K562 (cell line): ENCODE results near the gene MSRB2. TPM values are rescaled to one million over a fixed set of nuclear protein-coding genes. Genes with fewer than 3 reads are reported as not detected.
"Not testable (repeated sequence)": the region's sequence is repeated elsewhere in the genome, so short reads cannot be mapped to it uniquely, and the experiment has no call there.

Source experiments
- ATAC-seq: fragments of 200-7000 bp; cut with Tn5 transposase; 3 replicates; pipeline ENCODE4 v1.9.1; 2020; ENCODE audit warnings: moderate library complexity
- BruUV-seq: library from RNA; stranded (reverse); fragments of 400-500 nt; replicated peaks from 2 replicates; lab custom pipeline; 2021; lab: Mats Ljungman, UMichigan
- CTCF ChIA-PET: fragments of 300-600 bp; formaldehyde crosslinking; extraction: SDS; loops from one replicate; lab custom pipeline; 2021; ENCODE audit warnings: low intra/inter-chr PET ratio; lab: Yijun Ruan, JAX
- POLR2A ChIA-PET: fragments of 300-600, 350-650 bp; sonication (Branson Sonifier 250); formaldehyde crosslinking; extraction: SDS; loops from one replicate; lab custom pipeline; 2021; ENCODE audit warnings: antibody characterized with exemption, inconsistent platforms; lab: Yijun Ruan, JAX
- DNase-seq, 4 experiments: peaks; one replicate each; pipeline versions ENCODE4 v3.0.0 to v3.0.0-alpha.2; 2011 to 2018; ENCODE audit warnings: low spot score in 3 of 4, mixed read lengths in 3 of 4; ENCODE audit errors: extremely low read depth in 1 of 4
- FAIRE-seq: peaks from 2 replicates; lab custom pipeline; 2011; peaks lifted over from hg19 to GRCh38; lab: Jason Lieb, UNC
- H2AFZ ChIP-seq: 2 replicates; pipeline ENCODE4 v1.6.0; 2011; ENCODE audit warnings: low read depth, low read length, control low read depth, inconsistent platforms
- H3K27ac ChIP-seq: fragments of 200-600 bp; 3 replicates; pipeline ENCODE4 v1.8.0; 2011; ENCODE audit warnings: low read depth, mild to moderate bottlenecking, control low read depth, inconsistent platforms, low read length, moderate library complexity, mixed read lengths; ENCODE audit errors: extremely low read depth
- H3K27me3 ChIP-seq, 2 experiments: fragments of 300-600 bp in 1 of 2; 2 replicates in 1 of 2; 3 replicates in 1 of 2; pipeline versions ENCODE4 v1.6.0 to v1.8.0; 2011; ENCODE audit warnings: inconsistent platforms in 2 of 2, low read length in 2 of 2, mild to moderate bottlenecking in 1 of 2, mixed read lengths in 1 of 2, moderate library complexity in 1 of 2; ENCODE audit not compliant: control insufficient read depth in 2 of 2, insufficient read depth in 2 of 2
- H3K36me3 ChIP-seq: fragments of 300-600 bp; 3 replicates; pipeline ENCODE4 v1.8.0; 2011; ENCODE audit warnings: mild to moderate bottlenecking, low read length, inconsistent platforms; ENCODE audit not compliant: control insufficient read depth, insufficient read depth
- H3K4me1 ChIP-seq, 2 experiments: fragments of 200-600 bp in 1 of 2; replicated peaks in 1 of 2; 2 replicates in 1 of 2; 3 replicates in 1 of 2; pipeline versions ENCODE4 v1.5.1 to v1.8.0; 2011; ENCODE audit warnings: inconsistent platforms in 2 of 2, low read length in 2 of 2, mild to moderate bottlenecking in 1 of 2, mixed read lengths in 1 of 2, moderate library complexity in 1 of 2; ENCODE audit not compliant: control insufficient read depth in 2 of 2, insufficient read depth in 2 of 2
- H3K4me2 ChIP-seq: 2 replicates; pipeline ENCODE4 v1.6.1; 2011; ENCODE audit warnings: low read length, control low read depth, inconsistent platforms, mixed read lengths; ENCODE audit not compliant: insufficient read depth
- H3K4me3 ChIP-seq: fragments of 200-600 bp; sonication (generic), shearing (Covaris generic); 2 replicates; pipeline ENCODE4 v1.5.1; 2016; ENCODE audit warnings: control low read depth, inconsistent platforms
- H3K79me2 ChIP-seq: fragments of 200-600 bp; 3 replicates; pipeline ENCODE4 v1.8.0; 2011; ENCODE audit warnings: low read length, inconsistent platforms; ENCODE audit not compliant: control insufficient read depth, insufficient read depth
- H3K9ac ChIP-seq, 2 experiments: 2 replicates each; pipeline versions ENCODE4 v1.6.0 to v1.6.1; 2011; ENCODE audit warnings: low read depth in 2 of 2, low read length in 2 of 2, control low read depth in 1 of 2, inconsistent platforms in 1 of 2, mild to moderate bottlenecking in 1 of 2, mixed read lengths in 1 of 2; ENCODE audit not compliant: insufficient read depth in 1 of 2
- H3K9me1 ChIP-seq: one replicate; pipeline ENCODE4 v1.6.0; 2011; ENCODE audit warnings: inconsistent platforms, mild to moderate bottlenecking, low read length, moderate library complexity; ENCODE audit not compliant: control insufficient read depth, insufficient read depth
- H3K9me3 ChIP-seq: replicated peaks from 2 replicates; pipeline ENCODE4 v1.5.1; 2011; ENCODE audit warnings: low read depth, low read length, inconsistent platforms; ENCODE audit not compliant: control insufficient read depth, insufficient read depth
- H4K20me1 ChIP-seq: replicated peaks from 2 replicates; pipeline ENCODE4 v1.6.1; 2011; ENCODE audit warnings: low read length, inconsistent platforms, mixed read lengths; ENCODE audit not compliant: control insufficient read depth, insufficient read depth
- C11orf30 ChIP-seq: fragments of 450-650 bp; IDR thresholded peaks from 2 replicates; pipeline ENCODE4 v1.6.1; 2016; ENCODE audit warnings: low read depth, mild to moderate bottlenecking
- CHD7 ChIP-seq: fragments of 200-600 bp; sonication (generic); IDR thresholded peaks from one replicate; pipeline ENCODE4 v1.6.1; 2012; ENCODE audit warnings: mild to moderate bottlenecking, low read depth, low read length, inconsistent platforms
- MAFF ChIP-seq: IDR thresholded peaks from 2 replicates; pipeline ENCODE4 v1.6.1; 2012; ENCODE audit warnings: low read length, improper control_type of control experiment
- MAFG ChIP-seq: fragments of 450-650 bp; conservative IDR thresholded peaks from 2 replicates; pipeline ENCODE4 v1.6.1; 2016; ENCODE audit warnings: missing genetic modification characterization, missing compliant biosample characterization
- MAFK ChIP-seq: IDR thresholded peaks from 2 replicates; pipeline ENCODE4 v1.6.1; 2011; ENCODE audit warnings: low read length, improper control_type of control experiment
- ZNF316 ChIP-seq: fragments of 450-650 bp; IDR thresholded peaks from 2 replicates; pipeline ENCODE4 v1.6.1; 2016
- WGBS: fragments of 100-300 bp; shearing (Covaris generic); methylation state at CpG from one replicate; pipeline ENCODE4 v1.1.6; 2016; ENCODE audit warnings: low coverage, mixed read lengths; ENCODE audit not compliant: insufficient coverage; ENCODE audit errors: missing lambda C conversion rate; 5-methylcytosine and 5-hydroxymethylcytosine counted together
- in situ Hi-C: fragments of 300-500 bp; cut with MboI; formaldehyde crosslinking; loops from 4 replicates; pipeline ENCODE4 v1.15.0; 2018; ENCODE audit warnings: inconsistent platforms, mixed read lengths
- intact Hi-C: fragments of 100-400 bp; cut with micrococcal nuclease; formaldehyde crosslinking; loops from 2 replicates; pipeline ENCODE4 v1.14.2; 2022
- polyA plus RNA-seq, 8 experiments: library from polyadenylated mRNA; depleted of rRNA in 4 of 8; stranded (reverse) in 5 of 8; unstranded in 3 of 8; fragments of >200 nt; fragmentation: Nextera tagmentation in 2 of 8; fragmentation: Illumina TruSeq in 1 of 8; extraction: Ambion mirVana in 2 of 8; extraction: Trizol in 1 of 8; gene quantifications; 2 replicates each; pipeline versions ENCODE4 v1.2.1 to v1.2.3, GENCODE V29; 2011 to 2014; ENCODE audit warnings: inconsistent platforms in 1 of 8, missing spikeins in 1 of 8
- total RNA-seq, 7 experiments: library from RNA; depleted of rRNA in 6 of 7; stranded (reverse); fragments of >200 nt in 6 of 7; fragmentation: Illumina TruSeq in 2 of 7; extraction: Trizol in 2 of 7; gene quantifications; 2 replicates each; pipeline versions ENCODE4 v1.2.1 to v1.2.3, GENCODE V29; 2011 to 2021; ENCODE audit warnings: low replicate concordance in 1 of 7

The MSRB2 gene
- total and polyA plus RNA-seq, 9 of the 15 experiments (the other 6 are each of a cell fraction or from before 2014, with no cell fraction given) = 1.5 to 22.3 (median 5.9) TPM

DNA sequence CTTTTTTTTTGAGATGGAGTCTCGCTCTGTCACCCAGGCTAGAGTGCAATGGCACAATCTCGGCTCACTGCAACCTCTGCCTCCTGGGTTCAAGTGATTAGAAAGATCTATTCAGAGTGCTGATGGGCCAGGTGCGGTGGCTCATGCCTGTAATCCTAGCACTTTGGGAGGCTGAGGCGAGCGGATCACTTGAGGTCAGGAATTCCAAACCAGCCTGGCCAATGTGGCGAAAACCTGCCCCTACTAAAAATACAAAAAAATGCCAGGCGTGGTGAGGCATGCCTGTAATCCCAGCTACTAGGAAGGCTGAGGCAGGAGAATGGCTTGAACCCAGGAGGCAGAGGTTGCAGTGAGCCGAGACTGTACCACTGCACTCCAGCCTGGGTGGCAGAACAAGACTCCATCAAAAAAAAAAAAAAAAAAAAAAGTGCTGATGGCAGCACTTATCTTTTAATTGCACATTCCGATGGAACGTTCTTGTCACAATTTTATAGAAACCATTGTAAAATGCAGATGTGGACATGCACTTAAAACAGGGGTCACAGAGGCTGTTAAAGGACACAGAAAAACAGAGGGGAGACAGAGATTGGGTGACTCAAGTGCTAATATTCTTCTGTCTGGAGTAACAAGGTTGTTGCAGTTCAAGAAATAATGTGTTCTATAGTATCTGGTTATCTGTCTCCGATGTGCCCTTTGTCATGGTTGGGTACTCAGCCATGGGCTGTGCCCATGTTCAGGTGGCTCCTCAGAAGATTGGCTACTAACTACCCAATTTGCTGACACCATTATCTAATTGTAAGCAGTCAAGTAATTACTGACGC, 25.1 kb upstream of the MSRB2 start:
- H2AFZ ChIP-seq, FAIRE-seq: not testable (repeated sequence)
- WGBS = 63% methylated on average over 10 of the region's 12 CpGs

DNA sequence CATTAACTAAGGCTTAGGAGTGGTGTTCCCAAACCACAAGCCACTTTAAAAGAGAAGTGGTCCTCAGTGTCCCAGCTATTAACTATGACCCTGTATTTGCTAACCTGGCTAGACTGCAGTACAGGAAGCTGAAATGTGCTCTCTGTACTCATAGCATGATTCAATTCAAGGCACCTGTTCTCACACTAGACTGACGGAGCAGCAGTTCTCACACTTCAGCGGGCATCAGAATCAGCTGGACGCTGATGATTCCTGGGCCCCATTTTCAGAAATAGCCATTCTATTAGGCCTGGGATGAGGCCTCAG, 24.5 kb upstream of the MSRB2 start:
- BruUV-seq = no TSS peak
- Histone ChIP-seq H3K4me3 (no peak overlapping the region), H3K79me2 (no peaks in the 10 kb centered on the region), H3K27me3 (no peaks in the 10 kb centered on the region), H4K20me1 (no peaks in the 10 kb centered on the region), H3K4me2 (no peak overlapping the region), H3K9me3 (no peaks in the 10 kb centered on the region), H3K27ac (no peak overlapping the region), H3K9me1 (no peaks in the 10 kb centered on the region), H3K9ac (no peak overlapping the region), H2AFZ (no peak overlapping the region), H3K36me3 (no peaks in the 10 kb centered on the region), H3K4me1 (no peaks in the 10 kb centered on the region; a peak in 1 of 5 replicates)
- in situ Hi-C loops = no loop called here
- FAIRE-seq (no peak), DNase-seq (no peak), ATAC-seq (no peak)
- CTCF ChIA-PET = no interaction called here
- WGBS = 84% methylated on average over 3 of the region's 3 CpGs
- POLR2A ChIA-PET = interaction anchor here (0.6 to 1.2 kb wide), 2 partner anchors 16 to 1497 kb away, joined by 3 read pairs; no protein-coding TSS in a partner anchor
- intact Hi-C loops = no loop called here
- no peak for TF ChIP-seq CHD7

More for the DNA sequence above, 25.1 kb upstream of the MSRB2 start:
- H3K4me2 ChIP-seq, DNase-seq, H3K4me1 ChIP-seq, H3K36me3 ChIP-seq, H3K79me2 ChIP-seq, ATAC-seq, H3K4me3 ChIP-seq, intact Hi-C loops, H3K9ac ChIP-seq, in situ Hi-C loops, H3K27ac ChIP-seq, H3K9me1 ChIP-seq, BruUV-seq, H4K20me1 ChIP-seq, H3K27me3 ChIP-seq, CTCF ChIA-PET, H3K9me3 ChIP-seq: not testable (repeated sequence)
- POLR2A ChIA-PET = interaction anchor here (1.2 kb wide), 1 partner anchor 15 kb away, joined by 3 read pairs; no protein-coding TSS in a partner anchor
- TF ChIP-seq MAFK (peak; percentile 68), C11orf30 (peak; percentile 39; the same call in 1 of the 2 replicates), MAFF (peak; percentile 53), MAFG (tag) (peak; percentile 35), ZNF316 (peak; percentile 61)
